GM18868 (cell line): ENCODE results near the gene AHCYL2.
"Not testable (repeated sequence)": the region's sequence is repeated elsewhere in the genome, so short reads cannot be mapped to it uniquely, and the experiment has no call there.

Experiments
- ATAC-seq: cut with Tn5 transposase; IDR thresholded peaks from one replicate; pipeline ENCODE4 v1.9.1; 2021; ENCODE audit warnings: mild to moderate bottlenecking, moderate library complexity; ENCODE audit not compliant: unreplicated experiment

The AHCYL2 gene

DNA sequence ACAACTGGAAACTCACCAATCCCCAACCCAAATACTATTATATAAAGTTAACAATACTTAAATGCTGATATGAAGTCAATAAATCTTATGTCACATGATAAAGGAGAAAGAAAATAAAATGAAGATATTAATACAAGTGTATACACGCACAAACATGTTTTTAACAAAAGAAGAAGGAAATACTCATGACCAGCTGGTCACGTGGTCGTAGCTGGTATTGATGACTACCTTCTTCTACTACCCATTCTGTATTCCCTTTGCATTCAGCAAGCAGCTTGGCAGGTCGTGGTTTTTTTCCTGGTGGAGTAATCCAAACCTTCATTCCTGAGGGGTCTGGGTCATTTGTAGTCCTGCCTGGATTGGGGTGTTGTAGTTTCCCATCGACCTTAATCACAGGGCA, 219.9 kb downstream of the AHCYL2 start:
- not testable (repeated sequence) for ATAC-seq

DNA sequence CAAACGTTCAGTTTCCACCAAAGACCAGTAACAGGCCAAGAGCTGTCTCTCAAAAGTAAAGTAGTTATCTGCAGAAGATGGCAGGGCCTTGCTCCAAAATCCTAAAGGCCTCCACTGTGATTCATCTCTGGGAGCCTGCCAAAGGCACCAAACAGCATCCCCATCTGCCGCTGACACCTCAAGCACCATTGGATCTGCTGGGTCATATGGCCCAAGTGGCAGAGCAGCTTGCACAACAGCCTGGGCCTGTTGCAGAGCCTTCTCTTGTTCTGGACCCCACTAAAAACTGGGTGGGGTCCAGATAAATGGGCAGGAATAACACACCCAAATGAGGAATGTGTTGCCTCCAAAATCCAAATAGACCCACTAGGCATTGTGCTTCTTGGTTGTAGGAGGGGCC, 222.1 kb downstream of the AHCYL2 start:
- ATAC-seq = not testable (repeated sequence)

DNA sequence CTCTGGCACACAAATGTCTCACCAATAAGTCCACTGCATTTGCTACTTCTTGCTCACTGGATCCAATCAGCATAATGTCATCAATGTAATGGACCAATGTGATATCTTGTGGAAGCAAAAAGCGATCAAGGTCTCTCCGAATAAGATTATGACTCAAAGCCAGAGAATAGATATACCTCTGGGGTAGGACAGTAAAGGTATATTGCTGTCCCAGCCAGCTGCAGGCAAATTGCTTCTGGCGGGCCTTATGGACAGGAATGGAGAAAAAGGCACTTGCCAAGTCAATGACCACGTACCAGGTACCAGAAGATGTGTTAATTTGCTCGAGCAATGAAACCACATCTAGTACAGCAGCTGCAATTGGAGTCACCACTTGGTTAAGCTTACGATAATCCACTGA, 222.6 kb downstream of the AHCYL2 start:
- ATAC-seq = not testable (repeated sequence)

DNA sequence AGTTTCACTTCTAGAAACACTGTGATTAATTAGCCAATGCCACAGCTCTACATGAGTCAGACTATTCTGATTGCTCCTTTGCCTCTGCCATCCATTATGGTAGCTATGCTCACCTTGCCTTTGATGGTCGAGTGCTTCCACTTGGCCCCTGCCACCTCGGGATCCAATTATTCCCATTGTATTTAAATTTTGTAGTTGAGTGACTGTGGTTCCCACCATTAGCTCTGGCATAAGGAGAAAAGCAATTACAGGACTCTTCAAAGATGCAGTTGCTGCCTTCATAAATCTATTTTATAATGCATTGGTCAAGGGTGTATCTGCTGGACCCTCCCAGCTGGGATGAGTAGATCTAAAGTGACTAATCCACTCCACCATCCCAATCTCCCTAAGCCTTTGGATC, 223.8 kb downstream of the AHCYL2 start:
- ATAC-seq = not testable (repeated sequence)

DNA sequence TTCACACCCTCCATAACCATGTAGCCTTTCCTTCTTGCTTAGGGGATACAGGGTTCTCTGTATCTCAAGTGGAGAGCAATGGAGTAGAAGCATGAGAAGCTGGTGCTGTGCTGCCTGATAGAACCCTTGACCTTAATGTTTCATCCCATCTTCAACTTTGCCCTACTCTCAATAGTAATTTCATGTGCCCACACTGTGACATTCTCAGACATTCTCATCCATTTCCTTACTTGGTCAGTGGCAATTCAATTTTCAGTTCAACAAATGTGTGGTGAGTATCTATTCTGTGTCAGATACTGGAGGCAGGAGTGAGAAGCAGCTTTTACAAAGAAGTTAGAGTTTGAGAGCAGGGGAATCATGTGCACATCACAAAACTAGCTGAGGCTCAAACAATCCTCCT, 225.5 kb downstream of the AHCYL2 start:
- no peak for ATAC-seq

DNA sequence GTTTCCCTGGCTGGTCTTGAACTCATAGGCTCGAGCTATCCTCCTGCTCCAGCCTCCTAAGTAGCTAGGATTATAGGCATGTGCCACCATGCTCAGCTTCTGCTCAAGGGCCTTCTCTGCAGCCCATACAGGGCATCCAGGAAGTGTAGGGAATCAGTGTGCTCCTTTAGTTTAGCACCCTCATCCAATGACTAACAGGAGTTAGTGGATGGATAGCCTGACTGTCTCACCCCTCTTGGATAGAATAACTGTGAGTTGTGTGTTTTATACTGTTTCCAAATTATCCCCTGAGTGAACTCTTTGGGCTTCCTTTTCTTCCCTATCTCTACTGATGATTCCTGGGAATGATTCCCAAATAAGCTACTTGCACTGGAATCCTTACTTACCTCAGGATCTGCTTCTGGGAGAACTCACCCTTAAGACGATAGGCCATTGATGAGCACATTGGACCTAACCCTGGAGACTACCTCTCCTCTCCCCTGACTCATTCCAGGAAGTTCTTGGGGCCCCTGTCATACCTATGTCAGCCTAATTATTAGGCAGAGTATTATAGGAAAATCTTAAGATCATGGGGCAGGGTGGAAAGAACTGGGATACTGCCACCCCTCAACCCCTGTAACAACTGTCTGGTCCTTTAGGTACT, 227.9 kb downstream of the AHCYL2 start:
- ATAC-seq = no peak

DNA sequence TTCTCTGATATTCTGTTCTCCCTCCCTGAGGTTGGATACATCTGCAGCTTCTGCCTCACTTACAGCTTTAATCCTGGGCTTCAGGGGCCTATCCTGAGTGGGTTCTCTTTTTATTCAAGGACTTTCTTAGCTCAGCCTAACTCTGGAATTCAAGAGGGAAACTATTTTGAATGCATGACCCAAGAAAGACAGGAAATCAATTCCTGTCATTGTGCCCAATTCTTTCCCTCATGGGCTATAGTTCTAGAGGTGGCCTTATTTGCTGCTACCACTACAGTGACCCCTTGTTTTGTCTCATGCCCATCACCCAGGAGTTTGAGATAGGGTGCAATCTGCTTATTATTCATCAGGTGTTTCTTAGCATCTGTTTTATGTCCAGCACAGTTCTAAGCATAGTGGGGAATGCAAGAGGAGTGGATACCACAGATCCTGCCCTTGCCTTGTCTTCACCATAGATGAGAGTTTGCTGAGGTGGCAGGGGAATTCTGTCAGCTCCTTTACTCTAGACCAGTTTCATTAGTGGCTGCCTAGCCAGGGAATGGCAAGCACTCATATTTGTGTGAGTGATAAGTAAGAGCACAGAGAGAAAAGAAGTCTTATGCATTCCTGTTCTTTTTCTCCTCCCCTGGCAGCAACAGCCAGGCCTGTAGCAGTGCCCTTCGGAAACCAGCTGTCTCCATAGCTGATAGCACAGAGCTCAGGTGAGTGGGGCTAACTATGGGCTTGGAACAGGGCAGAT, 228.8 kb downstream of the AHCYL2 start:
- ATAC-seq = no peak

DNA sequence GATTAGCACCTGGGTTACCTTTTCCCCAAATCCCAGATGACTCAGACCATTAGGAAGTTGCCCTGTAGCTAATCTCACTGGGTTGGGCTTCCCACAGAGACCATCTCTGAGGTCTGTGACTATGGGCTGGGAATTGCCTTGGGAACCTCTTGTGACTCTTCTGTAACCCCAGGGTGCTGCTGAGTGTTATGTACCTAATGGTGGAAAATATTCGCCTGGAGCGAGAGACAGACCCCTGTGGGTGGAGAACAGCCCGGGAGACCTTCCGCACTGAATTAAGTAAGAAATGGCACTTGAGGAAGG, 229.4 kb downstream of the AHCYL2 start:
- ATAC-seq = no peak

DNA sequence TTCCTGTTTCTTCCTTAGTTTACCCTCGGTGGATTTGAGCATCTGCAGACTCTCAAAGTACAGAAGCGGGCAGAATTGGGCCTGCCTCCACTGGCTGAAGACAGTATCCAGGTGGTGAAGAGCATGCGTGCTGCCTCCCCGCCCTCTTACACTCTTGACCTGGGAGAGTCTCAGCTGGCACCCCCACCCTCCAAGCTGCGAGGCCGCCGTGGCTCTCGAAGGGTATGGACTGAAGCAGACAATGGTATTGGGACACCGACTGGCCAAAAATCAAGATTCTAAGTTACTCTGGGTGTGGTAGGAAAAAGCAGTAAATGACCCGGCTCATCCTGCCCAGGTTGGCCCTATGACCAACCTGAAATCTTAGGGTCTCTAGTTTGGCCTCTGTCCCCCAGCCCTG, 231.6 kb downstream of the AHCYL2 start:
- no peak for ATAC-seq

DNA sequence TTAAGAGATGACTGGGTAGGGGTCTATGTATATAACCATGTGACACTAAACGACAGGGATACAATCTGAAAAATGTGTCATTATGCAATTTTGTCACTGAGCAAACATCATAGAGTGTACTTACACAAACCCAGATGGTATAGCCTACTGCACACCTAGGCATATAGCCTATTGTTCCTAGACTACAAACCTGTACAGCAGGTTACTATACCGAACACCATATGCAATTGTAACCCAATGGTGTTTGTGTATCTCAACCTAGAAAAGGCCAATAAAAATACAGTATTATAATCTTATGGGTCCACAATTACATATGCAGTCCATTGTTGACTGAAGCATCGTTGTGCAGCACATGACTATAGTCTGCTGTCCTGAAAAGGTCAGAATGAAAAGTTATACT, 232.3 kb downstream of the AHCYL2 start:
- no peak for ATAC-seq

DNA sequence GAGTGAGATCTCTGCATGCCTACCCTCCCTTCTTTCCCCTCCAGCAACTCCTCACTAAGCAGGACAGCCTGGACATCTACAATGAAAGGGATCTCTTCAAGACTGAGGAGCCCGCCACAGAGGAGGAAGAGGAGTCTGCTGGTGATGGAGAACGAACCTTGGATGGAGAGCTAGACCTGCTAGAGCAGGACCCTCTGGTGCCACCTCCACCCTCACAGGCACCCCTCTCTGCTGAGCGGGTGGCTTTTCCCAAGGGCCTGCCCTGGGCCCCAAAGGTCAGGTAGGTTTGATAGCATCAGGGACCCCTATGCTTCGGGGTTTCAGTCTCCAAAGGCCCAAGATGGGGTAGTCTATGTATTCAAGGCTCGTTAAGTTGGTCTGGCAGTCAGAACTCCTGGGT, 233.3 kb downstream of the AHCYL2 start:
- ATAC-seq = no peak

DNA sequence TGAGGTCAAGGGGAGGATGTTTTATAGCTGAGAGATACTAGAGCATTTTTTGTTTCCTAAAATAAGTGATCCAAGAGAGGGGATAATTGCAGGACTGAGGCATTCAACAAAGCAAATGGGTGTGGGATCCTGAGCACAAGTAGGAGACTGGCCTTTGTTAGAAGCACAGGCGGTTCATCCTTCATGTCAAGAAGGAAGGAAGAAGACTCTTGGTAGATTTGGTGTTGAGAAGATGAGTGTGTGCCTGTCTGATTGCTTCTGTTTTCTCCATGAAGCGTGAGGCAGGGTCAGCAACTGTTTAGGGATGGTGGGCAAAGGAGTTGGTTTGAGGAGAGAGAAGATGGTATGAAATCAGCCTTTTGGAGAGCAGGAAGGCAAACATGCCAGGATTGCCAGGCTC, 237.0 kb downstream of the AHCYL2 start:
- ATAC-seq = no peak

DNA sequence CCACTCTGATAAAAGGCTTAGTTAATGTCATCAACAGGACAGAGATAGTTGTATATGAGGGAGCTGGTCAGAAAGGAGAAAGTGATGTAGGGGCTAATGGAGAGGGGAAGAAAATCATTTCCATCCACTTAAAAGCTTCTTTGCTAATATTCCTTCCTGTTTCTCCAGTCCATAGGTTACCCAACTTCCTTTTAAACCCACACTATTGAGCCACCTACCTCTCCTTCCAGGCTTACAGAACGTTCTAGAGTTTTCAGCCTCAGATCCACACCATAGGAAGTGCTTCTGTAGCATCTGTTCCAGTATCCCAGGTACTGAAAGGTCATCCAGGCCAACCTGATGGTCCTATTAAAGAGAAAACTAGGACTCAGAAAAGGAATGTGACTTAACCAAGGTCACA, 237.6 kb downstream of the AHCYL2 start:
- no peak for ATAC-seq

DNA sequence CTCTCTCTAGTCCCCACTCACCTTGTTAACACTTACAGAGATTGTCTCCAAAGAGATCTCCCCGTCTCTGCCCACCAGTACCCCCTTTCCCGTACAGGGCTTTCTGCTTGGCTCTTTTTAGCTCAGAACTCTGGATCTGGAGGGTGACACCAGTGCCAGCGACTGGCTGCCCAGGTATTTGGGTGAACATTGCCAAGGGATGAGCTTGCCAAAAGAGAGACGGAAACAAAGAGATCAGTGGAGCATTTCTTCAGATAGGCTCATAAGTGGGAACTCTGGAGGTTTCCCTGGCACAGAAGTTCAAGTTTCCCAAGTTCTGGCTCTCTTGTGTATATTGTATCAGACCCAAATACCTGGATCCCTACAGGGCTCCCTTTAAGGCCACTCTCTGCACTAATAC, 239.4 kb downstream of the AHCYL2 start:
- no peak for ATAC-seq

DNA sequence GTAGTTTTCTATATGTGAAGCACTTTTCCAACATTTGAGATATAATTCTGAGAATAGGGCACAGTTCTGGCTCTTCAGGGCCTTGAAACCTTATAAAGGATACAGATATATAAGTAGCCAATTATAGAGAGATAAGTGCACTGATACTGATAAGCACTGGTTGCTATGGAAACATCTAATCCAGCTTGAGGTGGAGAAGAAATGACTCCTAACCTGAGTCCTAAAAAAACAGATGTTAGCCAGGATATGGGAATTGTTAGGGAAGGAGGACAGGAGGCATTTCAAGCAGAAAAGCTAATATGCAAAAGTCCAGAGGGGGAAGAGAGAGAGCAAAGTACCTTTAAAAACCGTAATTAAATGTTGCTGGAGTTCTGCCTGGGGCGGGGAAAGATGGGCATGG, 240.2 kb downstream of the AHCYL2 start:
- no peak for ATAC-seq

DNA sequence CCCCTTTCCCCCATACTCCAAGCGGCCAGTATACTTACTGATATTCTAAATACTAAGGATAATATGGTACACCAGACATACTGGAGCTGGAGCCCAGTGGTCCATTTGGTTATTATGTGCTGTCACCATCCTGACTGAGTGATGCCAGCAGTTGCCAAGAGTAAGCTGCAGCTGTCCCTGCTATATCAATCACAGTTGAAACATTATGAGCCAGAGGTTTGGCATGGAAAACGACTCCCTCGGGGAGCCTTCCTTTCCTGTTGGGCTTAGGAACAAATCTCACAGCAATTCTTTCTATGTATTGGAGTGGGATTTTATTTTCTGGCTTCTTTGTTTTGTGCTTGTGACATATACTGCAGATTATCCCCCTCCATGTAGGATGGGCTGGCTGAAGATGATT, 242.0 kb downstream of the AHCYL2 start:
- ATAC-seq = no peak

DNA sequence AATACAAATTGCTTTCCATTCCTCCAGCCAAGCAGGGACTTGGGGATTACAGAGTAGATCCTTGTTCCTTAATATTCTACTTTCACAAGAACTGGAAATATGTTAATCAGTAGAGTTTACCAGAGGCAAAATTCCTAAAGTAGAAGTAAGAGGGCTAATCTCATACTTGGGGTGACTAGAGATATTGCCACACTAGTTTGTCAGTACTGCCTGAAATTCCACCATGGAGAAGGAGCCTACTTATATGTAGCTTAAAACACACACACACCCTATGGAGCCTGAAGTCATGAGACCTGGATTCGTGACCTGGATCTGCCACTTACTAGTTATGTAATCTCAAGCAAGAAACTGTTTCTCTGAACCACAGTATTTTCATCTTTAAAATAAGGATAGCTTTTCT, 243.3 kb downstream of the AHCYL2 start:
- no peak for ATAC-seq

DNA sequence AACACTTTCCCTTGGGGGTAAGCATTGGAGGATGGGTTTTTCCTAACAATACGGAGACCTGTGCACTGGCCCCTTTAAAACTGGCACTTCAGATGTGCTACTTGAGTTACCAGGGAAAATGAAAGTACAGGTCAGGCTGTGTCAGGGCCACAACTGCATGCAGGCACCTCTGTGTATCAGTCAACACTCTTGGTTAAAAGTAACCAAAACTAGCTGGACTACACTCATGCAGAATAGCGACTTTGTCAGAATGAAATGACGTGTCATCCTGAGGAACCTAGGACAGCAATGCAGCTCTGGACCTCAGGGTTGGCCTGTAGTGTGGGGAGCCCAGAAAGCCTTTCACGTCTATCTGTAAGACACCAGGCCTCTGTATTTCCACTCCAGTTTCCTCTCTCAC, 243.7 kb downstream of the AHCYL2 start:
- ATAC-seq = no peak

DNA sequence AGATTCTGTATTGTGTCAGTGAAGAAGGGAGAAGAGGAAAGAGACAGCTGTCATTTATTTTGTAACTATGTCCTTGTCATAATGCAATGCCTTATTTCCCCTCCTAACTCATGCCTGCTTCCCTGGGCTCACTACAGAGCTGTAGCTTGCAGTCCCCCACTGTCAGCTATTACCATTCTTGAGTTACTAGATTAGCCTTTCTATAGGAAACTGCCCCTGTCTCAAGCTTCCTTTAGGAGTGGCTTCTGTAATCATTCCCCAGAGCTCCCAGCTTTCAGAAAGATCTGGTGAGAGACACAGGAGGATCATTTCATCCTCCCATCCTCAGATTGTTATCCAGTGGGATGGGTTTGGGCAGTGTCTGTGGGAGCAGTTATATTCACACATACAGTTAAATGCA, 245.1 kb downstream of the AHCYL2 start:
- ATAC-seq = no peak

DNA sequence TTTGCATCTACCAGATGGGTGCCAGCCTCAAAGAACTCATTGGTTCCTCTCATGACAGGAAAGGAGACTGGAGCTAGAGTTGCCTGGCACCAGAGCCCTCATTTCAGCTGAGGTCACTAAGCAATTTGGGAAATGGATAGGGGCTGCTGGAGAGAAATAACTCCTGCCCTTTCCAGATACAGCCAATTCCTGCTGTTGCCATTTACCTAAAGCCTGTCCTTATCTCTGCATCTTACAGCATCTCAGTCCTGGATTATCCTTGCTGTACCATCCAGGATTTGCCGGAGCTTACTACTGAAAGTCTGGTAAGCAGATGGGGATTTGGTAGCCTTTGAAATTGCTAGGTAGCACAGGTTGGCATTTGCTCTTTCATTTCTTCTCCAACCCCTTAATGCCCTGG, 245.6 kb downstream of the AHCYL2 start:
- no peak for ATAC-seq

DNA sequence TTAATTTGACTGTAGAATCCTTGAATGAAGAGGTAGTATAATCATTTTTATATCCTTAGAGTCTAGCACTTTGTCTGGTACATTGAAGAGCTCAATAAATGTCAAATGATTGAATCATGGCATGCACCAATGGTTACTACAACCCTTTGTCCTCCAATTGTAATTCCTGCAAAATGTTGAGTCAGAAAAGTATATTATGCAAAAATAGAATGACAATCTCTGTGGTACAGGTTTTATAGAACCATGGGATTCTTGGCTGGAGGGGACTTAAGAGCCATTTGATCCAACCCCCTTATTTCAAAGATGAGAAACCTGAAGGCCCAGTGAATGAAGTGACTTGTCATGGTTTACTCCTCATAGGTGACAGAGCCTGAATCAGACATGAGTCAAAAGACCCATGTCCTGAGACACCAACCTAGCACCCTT, 246.6 kb downstream of the AHCYL2 start:
- no peak for ATAC-seq

DNA sequence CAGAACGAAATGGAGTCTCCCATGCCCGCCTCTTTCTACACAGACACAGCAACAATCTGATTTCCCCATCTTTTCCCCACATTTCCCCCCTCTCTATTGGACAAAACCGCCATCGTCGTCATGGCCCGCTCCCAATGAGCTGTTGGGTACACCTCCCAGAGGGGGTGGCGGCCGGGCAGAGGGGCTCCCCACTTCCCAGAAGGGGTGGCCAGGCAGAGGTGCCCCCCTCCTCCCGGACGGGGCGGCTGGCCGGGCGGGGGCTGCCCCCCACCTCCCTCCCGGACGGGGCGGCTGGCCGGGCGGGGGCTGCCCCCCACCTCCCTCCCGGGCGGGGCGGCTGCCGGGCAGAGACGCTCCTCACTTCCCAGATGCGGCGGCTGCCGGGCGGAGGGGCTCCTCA, 251.1 kb downstream of the AHCYL2 start:
- not testable (repeated sequence) for ATAC-seq

DNA sequence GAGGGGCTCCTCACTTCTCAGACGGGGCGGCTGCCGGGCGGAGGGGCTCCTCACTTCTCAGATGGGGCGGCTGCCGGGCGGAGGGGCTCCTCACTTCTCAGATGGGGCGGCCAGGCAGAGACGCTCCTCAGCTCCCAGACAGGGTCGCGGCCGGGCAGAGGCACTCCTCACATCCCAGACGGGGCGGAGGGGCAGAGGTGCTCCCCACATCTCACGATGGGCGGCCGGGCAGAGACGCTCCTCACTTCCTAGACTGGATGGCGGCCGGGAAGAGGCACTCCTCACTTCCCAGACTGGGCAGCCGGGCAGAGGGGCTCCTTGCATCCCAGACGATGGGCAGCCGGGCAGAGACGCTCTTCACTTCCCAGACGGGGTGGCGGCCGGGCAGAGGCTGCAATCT, 251.6 kb downstream of the AHCYL2 start:
- ATAC-seq = not testable (repeated sequence)
